Coronary artery (tissue), 2 donors: ENCODE measurements around the gene CCDC127.

ENCODE experiments used
- DNase-seq: peaks from one replicate; pipeline ENCODE4 v3.0.0-alpha.2; 2017; ENCODE audit warnings: low spot score
- H3K27ac ChIP-seq, 2 donors: fragments of 200-600 bp; sonication (generic); one replicate each; pipeline ENCODE4 v1.5.1; 2016 to 2019
- H3K4me3 ChIP-seq: fragments of 200-600 bp; sonication (generic); 2 replicates; pipeline ENCODE4 v1.5.1; 2016; ENCODE audit warnings: mild to moderate bottlenecking, moderate library complexity
- CTCF ChIP-seq: fragments of 200-600 bp; sonication (generic); IDR thresholded peaks from one replicate; pipeline ENCODE4 v1.5.1; 2019; ENCODE audit warnings: antibody characterized with exemption

The CCDC127 gene

DNA sequence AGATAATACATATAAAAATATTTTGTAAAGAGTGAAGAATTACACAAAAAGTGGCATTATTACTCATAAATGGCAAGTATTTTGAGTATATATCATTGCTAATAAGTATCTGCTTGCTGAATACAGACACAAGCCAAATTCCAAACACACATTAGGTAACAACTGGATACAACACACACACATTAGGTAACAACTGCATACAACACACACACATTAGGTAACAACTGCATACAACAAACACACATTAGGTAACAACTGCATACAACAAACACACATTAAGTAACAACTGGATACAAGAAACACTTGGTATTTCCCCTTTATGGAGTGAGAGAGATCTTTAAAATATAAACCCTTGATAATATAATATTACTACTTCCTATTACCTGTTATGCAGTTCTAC lies 13.5 kb downstream of the CCDC127 start:
- Histone ChIP-seq H3K27ac (no peak overlapping the region), H3K4me3 (no peak overlapping the region)
- no peak for DNase-seq
- no peak for TF ChIP-seq CTCF

- TF ChIP-seq CTCF, result no peak
- no peak for DNase-seq
- Histone ChIP-seq H3K27ac (no peak overlapping the region), H3K4me3 (no peak overlapping the region)
Observed at GRCh38 chr5:204001-204400, 14.0 kb downstream of the CCDC127 start.

- TF ChIP-seq CTCF, result no peak
- DNase-seq, result no peak
- Histone ChIP-seq H3K4me3 (no peak overlapping the region), H3K27ac (no peak overlapping the region)
Observed at GRCh38 chr5:203246-203930, 14.6 kb downstream of the CCDC127 start.

- Histone ChIP-seq H3K27ac (no peak overlapping the region), H3K4me3 (no peak overlapping the region)
- DNase-seq, result no peak
- no peak for TF ChIP-seq CTCF
Observed at GRCh38 chr5:201672-202071, 16.3 kb downstream of the CCDC127 start.

DNA sequence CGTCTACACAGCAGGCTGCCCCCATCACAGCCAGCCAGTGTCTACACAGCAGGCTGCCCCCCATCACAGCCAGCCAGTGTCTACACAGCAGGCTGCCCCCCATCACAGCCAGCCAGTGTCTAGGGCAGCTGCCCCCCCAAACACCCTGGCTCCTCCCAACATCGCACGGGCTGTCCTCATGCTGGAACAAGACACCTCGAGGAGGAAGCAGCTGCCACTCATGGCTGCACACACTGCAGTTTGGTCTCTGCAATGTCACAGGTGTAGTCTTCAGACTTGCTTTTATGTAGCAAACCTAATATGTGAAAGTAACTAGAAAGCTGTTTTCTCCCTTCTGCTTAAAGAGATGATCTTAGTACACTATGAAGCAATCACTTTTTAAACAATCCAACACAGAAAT lies 17.0 kb downstream of the CCDC127 start:
- no peak for TF ChIP-seq CTCF
- Histone ChIP-seq H3K4me3 (no peak overlapping the region), H3K27ac (no peak overlapping the region)
- DNase-seq, result no peak

- DNase-seq, result no peak
- H3K4me3 ChIP-seq, result no peak overlapping the region
- TF ChIP-seq CTCF, result no peak
- no peak overlapping the region for H3K27ac ChIP-seq
Observed at GRCh38 chr5:199950-200645, 17.9 kb downstream of the CCDC127 start.
